AG09319 (cell line): ENCODE results near the gene TSPAN13.

Experiments used
- DNase-seq: peaks from one replicate; pipeline ENCODE4 v3.0.0-alpha.2; 2010; ENCODE audit warnings: low read depth; ENCODE audit errors: extremely low read depth
- CTCF ChIP-seq: IDR thresholded peaks from 2 replicates; pipeline ENCODE4 v1.5.1; 2011; ENCODE audit warnings: low read depth, mild to moderate bottlenecking, inconsistent platforms, low read length, moderate library complexity

Gene TSPAN13

GRCh38 chr7:16729541-16729940 is 24.0 kb upstream of the TSPAN13 start:
- TF ChIP-seq CTCF, result no peak
- no peak for DNase-seq

DNA sequence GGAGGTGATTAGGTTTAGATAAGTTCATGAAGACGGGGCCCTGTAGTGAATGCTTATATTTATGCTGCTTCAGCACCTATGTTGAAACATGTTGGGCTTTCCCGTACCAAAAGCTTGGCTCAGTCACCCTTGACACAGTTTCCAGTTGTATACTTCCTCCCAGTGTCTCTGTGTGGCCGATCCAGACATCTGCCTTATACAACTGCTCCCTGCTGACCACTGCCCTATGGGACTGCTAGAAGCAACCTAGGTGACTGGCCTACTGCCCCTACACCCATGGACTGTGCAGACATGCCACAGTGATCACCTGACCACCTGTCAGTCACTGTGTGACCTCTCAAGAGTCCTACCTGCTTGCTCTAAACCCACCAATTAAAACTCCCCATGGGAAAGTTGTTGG is 22.6 kb upstream of the TSPAN13 start:
- TF ChIP-seq CTCF, result no peak

GRCh38 chr7:16732828-16733227 is 20.7 kb upstream of the TSPAN13 start:
- no peak for DNase-seq
- no peak for TF ChIP-seq CTCF

More for the DNA sequence above, 22.6 kb upstream of the TSPAN13 start:
- no peak for DNase-seq

- TF ChIP-seq CTCF, result no peak
Measured at GRCh38 chr7:16734148-16734726, 19.3 kb upstream of the TSPAN13 start.

GRCh38 chr7:16735020-16735419 is 18.5 kb upstream of the TSPAN13 start:
- no peak for TF ChIP-seq CTCF
- DNase-seq, result no peak

More at GRCh38 chr7:16734148-16734726, 19.3 kb upstream of the TSPAN13 start:
- DNase-seq, result no peak

DNA sequence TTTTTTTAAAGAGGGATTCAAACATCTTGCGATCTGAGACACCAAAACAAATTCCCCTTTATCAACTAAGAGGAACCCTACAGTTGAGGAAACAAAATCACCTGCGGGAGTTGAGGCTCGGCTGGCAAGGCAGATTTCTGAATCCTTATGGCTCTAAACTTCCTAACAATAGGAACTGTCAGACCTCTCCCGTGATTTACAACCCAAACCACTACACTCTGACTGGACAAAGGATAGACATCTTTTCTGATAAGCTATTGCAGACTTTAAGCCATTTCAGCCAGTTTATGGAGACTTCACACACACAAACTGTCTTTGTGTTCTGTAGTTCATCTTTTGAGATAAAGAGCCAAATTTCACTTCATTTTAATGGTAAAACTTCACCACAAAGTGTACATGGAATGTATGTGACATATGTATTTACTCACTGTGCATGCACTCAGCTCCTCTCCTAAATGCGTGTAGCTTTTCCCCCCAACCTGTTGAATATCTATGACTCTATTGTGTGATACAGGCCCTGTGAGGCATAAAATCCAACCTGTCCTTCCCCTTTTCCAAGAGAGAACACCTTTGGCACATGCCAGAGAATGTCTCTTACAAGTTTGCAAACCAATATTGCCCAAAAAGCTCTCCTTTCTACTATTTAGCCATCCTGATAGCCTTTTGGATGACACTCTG is 15.4 kb upstream of the TSPAN13 start:
- no peak for DNase-seq

More for the DNA sequence above, 15.4 kb upstream of the TSPAN13 start:
- no peak for TF ChIP-seq CTCF
